Ascending aorta (tissue), 2 donors: ENCODE results near the gene TBC1D5. TPM values are rescaled to one million over a fixed set of nuclear protein-coding genes. Genes with fewer than 3 reads are reported as not detected.
A peak's percentile ranks its signal among the peaks of the same experiment; 100 is the strongest.
"Not testable (repeated sequence)": the region's sequence is repeated elsewhere in the genome, so short reads cannot be mapped to it uniquely, and the experiment has no call there.

Source experiments
- DNase-seq, 2 donors: peaks; one replicate each; pipeline ENCODE4 v3.0.0-alpha.2; 2019; ENCODE audit warnings: low spot score in 2 of 2
- H3K27ac ChIP-seq, 2 donors: fragments of 200-600 bp; sonication (generic); one replicate each; pipeline ENCODE4 v1.5.1; 2016 to 2017; ENCODE audit warnings: mild to moderate bottlenecking in 1 of 2
- H3K27me3 ChIP-seq: fragments of 200-600 bp; sonication (generic); one replicate; pipeline ENCODE4 v1.5.1; 2017
- H3K36me3 ChIP-seq, 2 donors: fragments of 200-600 bp; sonication (generic); one replicate each; pipeline ENCODE4 v1.5.1; 2016
- H3K4me1 ChIP-seq, 2 donors: fragments of 200-600 bp; sonication (generic); one replicate each; pipeline ENCODE4 v1.5.1; 2016 to 2017; ENCODE audit warnings: mild to moderate bottlenecking in 1 of 2
- H3K4me3 ChIP-seq, 2 donors: fragments of 200-600 bp; sonication (generic); one replicate each; pipeline ENCODE4 v1.5.1; 2016 to 2017; ENCODE audit warnings: mild to moderate bottlenecking in 1 of 2
- H3K9me3 ChIP-seq, 2 donors: fragments of 200-600 bp; sonication (generic); one replicate each; pipeline ENCODE4 v1.5.1; 2016
- intact Hi-C: fragments of 100-400 bp; cut with DNase I; formaldehyde crosslinking; loops from one replicate; pipeline ENCODE4 v1.15.1; 2023
- total RNA-seq: library from RNA; depleted of rRNA; stranded (reverse); fragments of >200 nt; gene quantifications from one replicate; pipeline ENCODE4 v1.1.0, GENCODE V29; 2016
- TF ChIP-seq, protein P1 (sequence below), 3 experiments: fragments of 200-600 bp in 2 of 3; fragments of 450-650 bp in 1 of 3; sonication (generic) in 2 of 3; IDR thresholded peaks; one replicate each; pipeline ENCODE4 v1.5.1; 2016 to 2019; ENCODE audit warnings: antibody characterized with exemption in 3 of 3, mild to moderate bottlenecking in 1 of 3, moderate library complexity in 1 of 3

The TBC1D5 gene
- total RNA-seq, 1 donor from 2014 or later: 43.3 TPM

DNA sequence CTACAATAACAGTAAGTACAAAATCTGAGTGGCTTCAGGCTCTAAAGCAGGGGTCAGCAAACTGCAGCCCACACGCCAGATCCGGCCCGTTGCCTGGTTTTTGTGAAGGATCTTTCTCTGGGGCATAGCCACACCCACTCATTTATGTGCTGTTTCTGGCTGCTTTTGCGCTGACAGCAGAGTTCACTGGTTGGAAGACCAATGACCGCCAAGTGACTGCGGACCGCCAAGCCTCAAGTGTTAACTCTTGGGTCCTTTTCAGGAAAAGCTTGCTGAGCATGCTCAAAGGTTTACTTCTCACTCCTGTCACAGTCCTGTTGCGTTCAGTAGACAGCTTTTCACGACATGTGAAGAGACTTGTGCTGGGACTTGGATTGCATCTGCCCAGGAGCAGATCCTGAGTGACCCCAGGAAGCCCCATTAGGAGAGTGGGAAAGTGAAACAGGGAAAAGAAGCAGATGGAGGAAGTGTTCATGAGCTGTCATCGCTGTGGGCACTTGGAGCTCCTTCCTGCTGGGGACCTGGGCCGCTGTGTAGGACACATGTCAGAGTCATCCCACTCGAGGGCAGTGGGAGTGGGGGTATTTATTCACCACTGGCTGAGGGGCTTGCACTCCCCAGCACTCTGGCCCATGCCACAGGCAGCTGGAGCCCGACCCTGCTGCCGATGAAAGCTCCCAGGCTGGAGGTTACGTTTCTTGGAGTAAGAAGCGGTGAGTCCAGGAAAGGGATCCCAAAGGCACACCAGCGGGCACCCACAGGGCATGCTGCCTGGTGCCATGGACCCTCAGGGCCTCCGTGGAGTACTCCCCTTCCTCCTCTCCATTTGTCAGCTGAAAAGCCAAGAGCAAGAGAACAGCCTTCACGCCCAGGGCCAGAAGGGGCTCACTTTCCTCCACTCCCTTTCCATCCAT is 608.5 kb downstream of the TBC1D5 start:
- peak in 1 of 2 donors; percentile 61 for DNase-seq
- intact Hi-C loops: no loop called here
- Histone ChIP-seq H3K36me3 (no peaks in the 10 kb centered on the region), H3K27me3 (no peaks in the 10 kb centered on the region), H3K4me3 (no peak overlapping the region), H3K9me3 (no peaks in the 10 kb centered on the region), H3K27ac (peak overlapping the region in 1 of 2 donors; percentile 28), H3K4me1 (peaks cover 3 to 4% of the 10 kb centered on the region in 2 donors)
- TF ChIP-seq, protein P1, sequence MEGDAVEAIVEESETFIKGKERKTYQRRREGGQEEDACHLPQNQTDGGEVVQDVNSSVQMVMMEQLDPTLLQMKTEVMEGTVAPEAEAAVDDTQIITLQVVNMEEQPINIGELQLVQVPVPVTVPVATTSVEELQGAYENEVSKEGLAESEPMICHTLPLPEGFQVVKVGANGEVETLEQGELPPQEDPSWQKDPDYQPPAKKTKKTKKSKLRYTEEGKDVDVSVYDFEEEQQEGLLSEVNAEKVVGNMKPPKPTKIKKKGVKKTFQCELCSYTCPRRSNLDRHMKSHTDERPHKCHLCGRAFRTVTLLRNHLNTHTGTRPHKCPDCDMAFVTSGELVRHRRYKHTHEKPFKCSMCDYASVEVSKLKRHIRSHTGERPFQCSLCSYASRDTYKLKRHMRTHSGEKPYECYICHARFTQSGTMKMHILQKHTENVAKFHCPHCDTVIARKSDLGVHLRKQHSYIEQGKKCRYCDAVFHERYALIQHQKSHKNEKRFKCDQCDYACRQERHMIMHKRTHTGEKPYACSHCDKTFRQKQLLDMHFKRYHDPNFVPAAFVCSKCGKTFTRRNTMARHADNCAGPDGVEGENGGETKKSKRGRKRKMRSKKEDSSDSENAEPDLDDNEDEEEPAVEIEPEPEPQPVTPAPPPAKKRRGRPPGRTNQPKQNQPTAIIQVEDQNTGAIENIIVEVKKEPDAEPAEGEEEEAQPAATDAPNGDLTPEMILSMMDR (IDR thresholded peaks at IDR 0.05): no peak

DNA sequence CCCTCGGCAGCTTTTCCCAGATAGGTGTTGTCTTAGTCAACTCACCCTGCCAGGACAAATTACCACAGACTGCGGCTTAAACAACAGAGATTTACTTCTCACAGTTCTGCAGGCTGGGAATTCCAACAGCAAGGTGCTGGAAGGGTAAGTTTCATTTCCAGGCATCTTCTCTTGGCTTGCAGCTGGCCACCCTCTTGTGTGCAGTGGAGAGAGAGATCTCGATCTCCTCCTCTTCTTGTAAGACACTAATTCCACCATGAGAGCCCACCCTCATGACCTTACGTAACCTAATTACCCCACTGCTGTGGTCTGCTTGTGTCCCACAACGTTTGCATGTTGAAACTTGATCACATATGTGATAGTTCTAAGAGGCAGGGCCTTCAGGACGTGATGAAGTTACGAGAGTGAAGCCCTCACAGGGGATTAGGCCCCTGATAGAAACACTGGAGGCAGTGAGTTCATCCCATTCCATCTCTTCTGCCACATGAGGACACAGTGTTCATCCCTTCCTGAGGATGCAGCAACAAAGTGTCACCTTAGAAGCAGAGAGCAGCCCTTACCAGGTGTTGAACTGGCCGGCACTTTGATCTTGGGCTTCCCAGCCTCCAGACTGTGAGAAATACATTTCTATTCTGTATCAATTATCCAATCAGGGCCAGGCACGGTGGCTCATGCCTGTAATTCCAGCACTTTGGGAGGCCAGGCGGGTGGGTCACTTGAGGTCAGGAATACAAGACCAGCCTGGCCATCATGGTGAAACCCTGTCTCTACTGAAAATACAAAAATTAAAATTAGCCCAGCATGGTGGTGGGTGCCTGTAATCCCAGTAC is 609.9 kb downstream of the TBC1D5 start:
- Histone ChIP-seq H3K4me1 (peaks cover 3 to 4% of the 10 kb centered on the region in 2 donors), H3K27me3 (no peaks in the 10 kb centered on the region), H3K4me3 (no peak overlapping the region), H3K27ac (no peak overlapping the region), H3K9me3 (no peaks in the 10 kb centered on the region), H3K36me3 (no peaks in the 10 kb centered on the region)
- TF ChIP-seq, protein P1 (IDR thresholded peaks at IDR 0.05): no peak
- intact Hi-C loops: no loop called here
- peak in 1 of 2 donors; percentile 45 for DNase-seq

DNA sequence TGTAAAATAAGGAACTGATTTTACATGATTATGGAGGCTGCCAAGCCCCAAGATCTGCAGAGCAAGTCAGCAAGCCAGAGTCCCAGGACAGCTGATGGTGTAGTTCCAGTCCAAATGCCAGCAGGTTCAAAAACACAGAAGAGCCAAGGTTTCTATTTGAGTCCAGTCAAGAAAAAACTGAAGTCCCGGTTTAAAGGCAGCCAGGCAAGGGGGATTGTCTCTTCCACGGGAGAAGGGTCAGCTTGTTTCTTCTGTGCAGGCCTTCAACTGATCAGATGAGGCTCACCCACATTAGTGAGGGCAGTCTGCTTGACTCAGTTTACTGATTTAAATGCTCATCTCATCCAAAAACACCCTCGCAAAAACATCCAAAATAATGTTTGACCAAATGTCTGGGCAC is 611.5 kb downstream of the TBC1D5 start:
- H3K9me3 ChIP-seq: no peaks in the 10 kb centered on the region
- peak in 1 of 2 donors; percentile 25 for DNase-seq
- intact Hi-C loops: no loop called here
- no peaks in the 10 kb centered on the region for H3K4me1 ChIP-seq
- H3K36me3 ChIP-seq: no peaks in the 10 kb centered on the region
- H3K27me3 ChIP-seq: no peaks in the 10 kb centered on the region
- TF ChIP-seq, protein P1 (IDR thresholded peaks at IDR 0.05): no peak
- no peak overlapping the region for H3K4me3 ChIP-seq
- no peak overlapping the region for H3K27ac ChIP-seq

DNA sequence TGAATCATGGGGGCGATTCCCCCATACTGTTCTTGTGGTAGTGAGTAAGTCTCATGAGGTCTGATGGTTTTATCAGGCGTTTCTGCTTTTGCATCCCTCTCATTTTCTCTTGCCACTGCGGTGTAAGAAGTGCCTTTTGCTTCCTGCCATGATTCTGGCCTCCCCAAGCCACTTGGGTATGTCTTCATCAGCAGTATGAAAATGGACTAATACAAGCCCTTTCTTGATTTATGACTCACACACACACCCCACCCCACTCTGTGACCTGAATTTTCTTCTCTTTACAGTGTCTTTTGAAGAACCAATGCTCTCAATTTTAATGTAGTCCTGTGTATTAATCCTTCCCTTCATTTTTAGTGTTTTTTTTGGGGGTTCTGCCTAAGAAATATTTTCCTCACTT is 612.9 kb downstream of the TBC1D5 start:
- intact Hi-C loops: no loop called here
- no peak overlapping the region for H3K27ac ChIP-seq

DNA sequence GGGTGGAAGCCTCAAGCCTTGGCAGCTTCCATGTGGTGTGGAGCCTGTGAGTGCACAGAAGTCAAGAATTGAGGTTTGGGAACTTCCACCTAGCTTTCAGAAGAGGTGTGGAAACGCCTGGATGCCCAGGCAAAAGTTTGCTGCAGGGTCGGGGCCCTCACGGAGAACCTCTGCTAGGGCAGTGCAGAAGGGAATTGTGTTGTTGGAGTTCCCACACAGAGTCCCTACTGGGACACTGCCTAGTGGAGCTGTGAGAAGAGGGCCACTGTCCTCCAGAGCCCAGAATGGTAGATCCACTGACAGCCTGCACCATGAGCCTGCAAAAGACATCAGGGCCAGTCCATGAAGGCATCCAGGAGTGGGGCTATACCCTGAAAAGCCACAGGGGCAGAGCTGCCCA is 613.8 kb downstream of the TBC1D5 start:
- H3K9me3 ChIP-seq, H3K4me1 ChIP-seq, H3K27ac ChIP-seq, H3K36me3 ChIP-seq, DNase-seq, intact Hi-C loops, H3K4me3 ChIP-seq, H3K27me3 ChIP-seq: not testable (repeated sequence)

More for the DNA sequence above, 612.9 kb downstream of the TBC1D5 start:
- Histone ChIP-seq H3K9me3 (no peaks in the 10 kb centered on the region), H3K4me1 (no peaks in the 10 kb centered on the region), H3K36me3 (no peaks in the 10 kb centered on the region), H3K4me3 (no peak overlapping the region), H3K27me3 (no peaks in the 10 kb centered on the region)
- TF ChIP-seq, protein P1 (IDR thresholded peaks at IDR 0.05): no peak
- peak in 1 of 2 donors; percentile 25 for DNase-seq
